ENCODE measurements around the gene GABBR1. TPM values are rescaled to one million over a fixed set of nuclear protein-coding genes. Genes with fewer than 3 reads are reported as not detected.

The GABBR1 gene
- total and polyA plus RNA-seq, 5 donors = 34.8 to 40.0 (median 36.8) TPM

DNA sequence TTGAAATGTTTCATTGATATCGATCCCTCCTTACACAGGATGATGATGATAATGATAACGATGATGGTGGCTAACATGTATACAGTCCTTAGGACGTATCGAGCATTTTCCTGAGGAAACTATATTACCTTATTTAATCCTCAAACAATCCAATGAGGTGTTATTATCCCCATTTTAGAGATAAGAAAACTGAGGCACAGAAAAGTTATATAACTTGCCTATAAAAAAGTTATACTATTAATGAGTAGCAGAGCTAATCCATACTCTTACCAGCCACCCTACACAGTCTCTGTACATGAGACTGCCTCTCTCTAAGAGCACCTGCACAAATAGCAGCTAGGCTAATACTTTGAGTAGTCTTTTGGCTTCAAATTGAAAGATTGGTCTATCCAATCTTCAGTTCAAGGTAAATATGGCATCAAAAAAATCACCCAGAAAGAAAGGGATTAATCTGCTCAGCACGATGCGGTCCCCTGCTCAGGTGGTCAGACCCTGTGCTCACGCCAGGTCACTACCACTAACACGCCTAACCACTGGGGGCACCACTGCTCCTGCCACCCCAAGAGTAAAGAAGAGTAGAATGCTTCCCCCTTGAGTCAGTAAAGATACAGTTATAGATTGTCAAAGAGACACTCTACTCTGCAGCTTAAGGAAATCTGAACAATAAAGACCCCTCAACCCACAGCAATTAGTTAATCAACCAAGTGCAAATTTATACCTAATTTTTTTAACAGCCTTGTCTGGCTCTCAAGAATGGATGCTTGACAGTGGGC, 15.0 kb downstream of the GABBR1 start:
- intact Hi-C loops (cut with DNase I) = no loop called here
- H3K4me3 ChIP-seq (ENCODE audit: low read length) = no peak overlapping the region
- no peaks in the 10 kb centered on the region for H3K27me3 ChIP-seq (ENCODE audit: control insufficient read depth, insufficient read depth)
- no peak overlapping the region for H3K27ac ChIP-seq (ENCODE audit: low read length)
- DNase-seq (no peak), ATAC-seq (no peak)
- H3K4me1 ChIP-seq (ENCODE audit: control insufficient read depth, insufficient read depth, low read length) = no peaks in the 10 kb centered on the region
- WGBS = 95% methylated on average over 8 of the region's 8 CpGs
- H3K9me3 ChIP-seq (ENCODE audit: control insufficient read depth, low read length) = no peaks in the 10 kb centered on the region

DNA sequence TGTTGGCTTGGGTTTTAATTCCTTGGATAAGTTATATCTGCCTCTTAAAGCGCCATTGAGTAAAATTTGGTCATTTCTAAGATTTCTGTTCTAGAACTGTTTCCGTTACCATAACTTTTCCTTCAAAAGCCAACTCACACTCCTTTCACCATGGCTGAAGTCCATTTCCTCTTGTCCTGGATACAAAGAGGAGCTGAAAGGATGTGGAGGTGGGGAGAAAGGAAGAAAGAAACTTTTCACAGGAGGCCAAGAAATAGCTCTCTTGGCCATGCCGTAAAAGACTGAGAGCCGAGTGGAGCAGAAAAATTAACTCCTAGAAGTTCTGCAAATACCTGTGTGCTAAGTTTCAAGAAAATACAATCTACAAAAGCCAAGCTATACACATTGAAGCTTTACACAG, 21.6 kb downstream of the GABBR1 start:
- Histone ChIP-seq H3K4me3 (ENCODE audit: low read length) (no peak overlapping the region), H3K9me3 (ENCODE audit: control insufficient read depth, low read length) (no peaks in the 10 kb centered on the region), H3K27me3 (ENCODE audit: control insufficient read depth, insufficient read depth) (no peaks in the 10 kb centered on the region), H3K4me1 (ENCODE audit: control insufficient read depth, insufficient read depth, low read length) (no peaks in the 10 kb centered on the region), H3K27ac (ENCODE audit: low read length) (no peak overlapping the region)
- intact Hi-C loops (cut with DNase I) = no loop called here
- ATAC-seq (no peak), DNase-seq (no peak)
- 70% methylated on average over 4 of the region's 4 CpGs for WGBS

DNA sequence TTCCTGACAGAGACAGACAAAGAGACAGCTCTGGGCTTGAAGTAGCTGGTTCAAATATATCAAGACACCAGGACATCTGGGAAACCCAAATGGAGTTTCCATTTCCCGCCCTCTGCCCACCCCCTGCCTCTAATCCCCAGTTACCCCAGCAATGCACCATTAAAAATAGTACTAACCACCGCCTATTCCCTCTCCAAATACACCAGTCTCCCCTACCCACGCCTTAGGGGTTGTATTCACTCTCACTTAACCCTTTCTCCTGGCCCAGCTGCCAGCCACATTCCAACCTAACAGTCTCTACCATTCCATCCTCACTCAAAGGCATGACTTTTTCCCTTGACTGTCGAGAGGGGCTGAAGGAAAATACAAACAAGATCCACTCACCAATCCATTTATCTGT, 22.4 kb downstream of the GABBR1 start:
- DNase-seq (no peak), ATAC-seq (no peak)
- Histone ChIP-seq H3K27ac (ENCODE audit: low read length) (no peak overlapping the region), H3K9me3 (ENCODE audit: control insufficient read depth, low read length) (no peaks in the 10 kb centered on the region), H3K4me3 (ENCODE audit: low read length) (no peak overlapping the region), H3K4me1 (ENCODE audit: control insufficient read depth, insufficient read depth, low read length) (no peaks in the 10 kb centered on the region), H3K27me3 (ENCODE audit: control insufficient read depth, insufficient read depth) (no peaks in the 10 kb centered on the region)
- 96% methylated on average over 4 of the region's 4 CpGs for WGBS
- intact Hi-C loops (cut with DNase I) = no loop called here

DNA sequence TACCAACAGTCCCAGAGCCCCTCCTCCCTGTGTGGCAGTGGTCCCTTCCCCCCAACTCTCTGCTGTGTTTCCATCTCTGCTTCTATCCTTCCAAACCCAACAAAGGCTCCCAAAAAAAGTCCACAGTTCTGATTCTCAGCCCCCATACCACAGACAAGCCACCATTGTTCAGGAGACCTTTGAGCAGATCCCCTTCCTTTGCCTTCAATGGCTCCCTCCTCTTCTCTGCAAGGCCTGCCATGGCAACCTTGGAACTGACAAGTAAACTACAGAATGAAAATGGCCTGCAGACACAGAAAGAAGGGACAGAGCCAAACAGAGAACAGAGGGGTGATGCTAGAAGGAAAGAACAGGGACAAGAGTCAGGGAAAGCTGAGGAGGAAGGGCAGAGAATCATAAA, 24.9 kb downstream of the GABBR1 start:
- intact Hi-C loops (cut with DNase I) = no loop called here
- H3K4me1 ChIP-seq (ENCODE audit: control insufficient read depth, insufficient read depth, low read length) = no peaks in the 10 kb centered on the region

DNA sequence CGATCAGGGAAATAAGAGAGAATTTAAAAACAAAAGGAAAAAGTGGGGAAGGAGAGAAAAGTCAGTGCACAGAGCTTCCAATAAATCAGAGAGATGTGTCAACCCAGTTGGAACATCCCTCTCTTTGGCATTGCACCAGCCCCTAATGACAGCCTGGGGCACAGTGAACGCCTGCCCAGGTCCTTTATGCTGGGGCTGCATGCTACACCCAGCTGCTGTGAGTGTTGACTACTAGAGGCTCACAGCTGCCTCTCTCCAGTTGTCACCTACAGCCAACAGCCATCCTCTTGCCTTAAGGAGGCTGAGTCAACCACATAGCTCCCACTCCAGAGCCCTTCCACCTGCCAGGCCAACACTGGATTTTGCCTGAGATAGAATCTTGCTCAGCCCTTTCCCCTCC, 29.1 kb downstream of the GABBR1 start:
- Histone ChIP-seq H3K4me3 (ENCODE audit: low read length) (no peak overlapping the region), H3K9me3 (ENCODE audit: control insufficient read depth, low read length) (no peaks in the 10 kb centered on the region), H3K27me3 (ENCODE audit: control insufficient read depth, insufficient read depth) (no peaks in the 10 kb centered on the region), H3K4me1 (ENCODE audit: control insufficient read depth, insufficient read depth, low read length) (no peaks in the 10 kb centered on the region), H3K27ac (ENCODE audit: low read length) (no peak overlapping the region)
- intact Hi-C loops (cut with DNase I) = no loop called here
- WGBS = 91% methylated on average over 2 of the region's 2 CpGs
- DNase-seq (no peak), ATAC-seq (no peak)

More for the DNA sequence above, 24.9 kb downstream of the GABBR1 start:
- DNase-seq (no peak), ATAC-seq (no peak)
- Histone ChIP-seq H3K9me3 (ENCODE audit: control insufficient read depth, low read length) (no peaks in the 10 kb centered on the region), H3K4me3 (ENCODE audit: low read length) (no peak overlapping the region), H3K27ac (ENCODE audit: low read length) (no peak overlapping the region), H3K27me3 (ENCODE audit: control insufficient read depth, insufficient read depth) (no peaks in the 10 kb centered on the region)

DNA sequence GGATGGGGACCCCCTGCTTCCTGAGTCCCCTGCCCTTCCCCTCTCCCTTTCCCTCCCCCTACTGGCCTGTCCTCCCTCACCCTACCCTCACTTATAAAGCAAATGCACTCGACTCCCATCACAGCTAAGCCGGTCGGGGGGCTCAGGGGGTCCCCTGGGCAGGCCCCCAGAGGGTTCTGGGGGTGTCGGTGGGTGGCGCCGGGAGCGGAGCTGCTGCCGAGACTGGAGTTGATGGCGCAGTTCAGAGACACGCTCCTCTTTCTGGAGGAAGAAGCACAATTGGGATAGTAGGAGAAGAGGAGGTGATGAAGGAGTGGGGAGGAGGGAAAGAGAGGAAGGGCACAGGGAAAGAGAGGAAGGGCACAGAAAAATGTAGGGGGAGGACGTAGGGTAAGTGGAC, 29.5 kb downstream of the GABBR1 start:
- WGBS = 88% methylated on average over 11 of the region's 11 CpGs
- no peak for DNase-seq
- intact Hi-C loops (cut with DNase I) = no loop called here
- Histone ChIP-seq H3K9me3 (ENCODE audit: control insufficient read depth, low read length) (no peaks in the 10 kb centered on the region), H3K4me3 (ENCODE audit: low read length) (no peak overlapping the region), H3K27ac (ENCODE audit: low read length) (no peak overlapping the region), H3K4me1 (ENCODE audit: control insufficient read depth, insufficient read depth, low read length) (peaks cover 2% of the 10 kb centered on the region), H3K27me3 (ENCODE audit: control insufficient read depth, insufficient read depth) (no peaks in the 10 kb centered on the region)
- no peak for ATAC-seq

DNA sequence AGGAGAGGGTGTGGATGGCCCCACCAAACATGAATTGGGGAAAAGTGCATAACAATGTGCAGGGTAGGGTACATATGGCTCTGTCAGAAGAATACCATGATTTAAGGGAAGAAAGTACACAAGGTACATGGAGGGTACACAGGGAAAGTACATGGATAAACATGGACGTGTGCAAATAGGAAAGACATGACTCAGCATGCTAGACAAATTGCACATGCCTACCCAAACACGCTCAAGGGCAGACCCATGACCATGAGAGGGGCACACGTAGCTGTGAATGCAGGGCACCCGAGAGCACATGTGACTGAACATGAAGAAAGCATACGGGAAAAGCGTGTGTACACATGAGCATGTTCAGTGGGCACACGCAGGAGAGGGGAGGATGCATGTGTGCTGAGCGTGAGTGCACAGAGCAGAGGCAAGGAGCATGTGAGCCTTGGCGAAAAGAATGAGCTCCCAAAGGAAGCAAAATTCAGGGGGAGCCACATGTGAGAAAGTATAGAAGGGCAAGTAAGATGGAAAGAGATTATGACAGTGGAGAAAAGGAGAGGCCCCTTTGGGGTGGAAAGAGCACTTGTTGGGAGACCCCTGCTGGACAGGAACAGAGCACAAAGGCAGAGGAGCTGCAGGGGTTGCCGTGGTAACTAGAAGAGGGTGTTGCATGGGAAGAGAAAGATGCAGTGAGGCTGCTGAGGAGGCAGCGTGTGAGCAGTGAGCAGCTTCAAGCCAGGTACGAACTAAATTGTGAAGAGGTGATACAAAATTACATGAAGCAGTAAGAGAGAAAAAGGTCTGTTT, 30.2 kb downstream of the GABBR1 start:
- WGBS = 80% methylated on average over 12 of the region's 12 CpGs
- Histone ChIP-seq H3K4me3 (ENCODE audit: low read length) (no peak overlapping the region), H3K27me3 (ENCODE audit: control insufficient read depth, insufficient read depth) (no peaks in the 10 kb centered on the region), H3K9me3 (ENCODE audit: control insufficient read depth, low read length) (no peaks in the 10 kb centered on the region), H3K4me1 (ENCODE audit: control insufficient read depth, insufficient read depth, low read length) (peaks cover 5% of the 10 kb centered on the region), H3K27ac (ENCODE audit: low read length) (no peak overlapping the region)
- intact Hi-C loops (cut with DNase I) = no loop called here
- ATAC-seq (no peak), DNase-seq (no peak)

DNA sequence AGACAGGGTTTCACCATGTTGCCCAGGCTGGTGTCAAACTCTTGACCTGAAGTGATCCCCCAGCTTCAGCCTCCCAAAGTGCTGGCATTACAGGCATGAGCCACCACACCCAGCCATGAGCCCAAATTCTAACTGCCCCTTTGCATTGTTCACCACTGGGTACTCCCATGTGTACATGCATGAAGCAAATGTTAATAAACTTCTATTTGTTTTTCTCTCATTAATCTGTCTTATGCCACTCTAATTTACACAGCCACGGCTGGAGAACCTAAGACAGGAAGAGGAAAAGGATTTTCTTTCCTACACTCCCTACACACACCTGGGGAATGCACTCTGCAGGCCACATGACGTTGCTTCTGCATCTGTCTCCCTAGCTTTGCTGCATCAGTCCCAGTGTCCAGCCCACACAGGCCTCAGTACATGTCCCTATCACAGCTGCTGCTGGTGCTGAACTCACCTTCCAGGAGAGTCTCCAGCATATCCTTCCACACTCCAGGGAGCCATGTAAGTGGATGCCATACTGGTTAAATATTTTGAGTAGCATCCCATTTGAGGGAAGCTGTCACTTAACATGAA, 34.7 kb downstream of the GABBR1 start:
- intact Hi-C loops (cut with DNase I) = no loop called here
- ATAC-seq = no peak
- 46% methylated on average over 2 of the region's 2 CpGs for WGBS

DNA sequence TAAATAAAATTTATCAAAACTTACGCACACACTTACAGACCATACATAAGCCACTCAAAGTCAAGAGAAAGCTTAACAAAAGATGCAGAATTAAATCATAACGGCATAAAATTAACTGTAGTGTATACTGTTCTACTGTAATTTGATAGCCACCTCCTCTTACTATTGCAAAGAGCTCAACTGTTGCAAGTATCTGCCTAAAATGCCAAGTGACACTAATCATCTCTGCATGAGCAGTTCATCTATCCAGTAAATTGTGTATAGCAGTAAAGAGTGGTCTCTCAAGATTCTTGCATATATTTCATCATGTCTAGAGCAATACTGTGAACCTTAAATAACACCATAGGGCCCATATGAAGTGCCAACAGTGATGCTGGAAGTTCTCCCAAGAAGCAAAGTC, 35.8 kb downstream of the GABBR1 start:
- H3K4me1 ChIP-seq (ENCODE audit: control insufficient read depth, insufficient read depth, low read length) = peaks cover 5% of the 10 kb centered on the region
- H3K27me3 ChIP-seq (ENCODE audit: control insufficient read depth, insufficient read depth) = peaks cover 2% of the 10 kb centered on the region
- no peaks in the 10 kb centered on the region for H3K9me3 ChIP-seq (ENCODE audit: control insufficient read depth, low read length)
- no peak for DNase-seq
- 89% methylated on average over 2 of the region's 2 CpGs for WGBS
- ATAC-seq = no peak
- no peak overlapping the region for H3K4me3 ChIP-seq (ENCODE audit: low read length)
- no peak overlapping the region for H3K27ac ChIP-seq (ENCODE audit: low read length)
- intact Hi-C loops (cut with DNase I) = no loop called here

More for the DNA sequence above, 34.7 kb downstream of the GABBR1 start:
- Histone ChIP-seq H3K4me1 (ENCODE audit: control insufficient read depth, insufficient read depth, low read length) (peaks cover 5% of the 10 kb centered on the region), H3K4me3 (ENCODE audit: low read length) (no peak overlapping the region), H3K27me3 (ENCODE audit: control insufficient read depth, insufficient read depth) (no peaks in the 10 kb centered on the region), H3K27ac (ENCODE audit: low read length) (no peak overlapping the region), H3K9me3 (ENCODE audit: control insufficient read depth, low read length) (no peaks in the 10 kb centered on the region)
- no peak for DNase-seq

DNA sequence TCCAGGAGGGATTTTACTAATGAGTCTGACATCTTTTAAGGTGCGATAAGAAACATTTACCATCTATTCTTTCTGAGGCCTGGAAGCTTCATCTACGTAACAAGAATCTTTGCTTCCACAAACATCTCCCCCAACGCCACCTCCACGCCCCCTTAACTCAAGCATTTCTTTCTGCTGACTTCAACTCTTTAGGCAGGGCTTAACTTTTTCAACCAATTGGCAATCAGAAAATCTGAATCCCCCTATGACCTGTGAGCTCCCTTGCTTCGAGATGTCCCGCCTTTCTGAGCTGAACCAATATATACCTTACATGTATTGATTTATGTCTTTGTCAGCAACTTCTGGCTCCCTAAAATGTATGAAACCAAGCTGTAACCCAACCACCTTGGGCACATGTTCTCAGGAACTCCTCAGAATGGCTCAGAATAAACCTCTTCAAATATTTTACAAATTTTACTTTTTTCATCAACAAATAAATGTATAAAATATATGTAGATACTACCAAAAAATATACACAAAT, 36.5 kb downstream of the GABBR1 start:
- H3K27me3 ChIP-seq (ENCODE audit: control insufficient read depth, insufficient read depth) = peaks cover 2% of the 10 kb centered on the region
- ATAC-seq (no peak), DNase-seq (no peak)
- intact Hi-C loops (cut with DNase I) = no loop called here
- no peak overlapping the region for H3K27ac ChIP-seq (ENCODE audit: low read length)
- H3K4me3 ChIP-seq (ENCODE audit: low read length) = no peak overlapping the region
- peaks cover 5% of the 10 kb centered on the region for H3K4me1 ChIP-seq (ENCODE audit: control insufficient read depth, insufficient read depth, low read length)
- no peaks in the 10 kb centered on the region for H3K9me3 ChIP-seq (ENCODE audit: control insufficient read depth, low read length)
- 75% methylated on average over 6 of the region's 6 CpGs for WGBS

DNA sequence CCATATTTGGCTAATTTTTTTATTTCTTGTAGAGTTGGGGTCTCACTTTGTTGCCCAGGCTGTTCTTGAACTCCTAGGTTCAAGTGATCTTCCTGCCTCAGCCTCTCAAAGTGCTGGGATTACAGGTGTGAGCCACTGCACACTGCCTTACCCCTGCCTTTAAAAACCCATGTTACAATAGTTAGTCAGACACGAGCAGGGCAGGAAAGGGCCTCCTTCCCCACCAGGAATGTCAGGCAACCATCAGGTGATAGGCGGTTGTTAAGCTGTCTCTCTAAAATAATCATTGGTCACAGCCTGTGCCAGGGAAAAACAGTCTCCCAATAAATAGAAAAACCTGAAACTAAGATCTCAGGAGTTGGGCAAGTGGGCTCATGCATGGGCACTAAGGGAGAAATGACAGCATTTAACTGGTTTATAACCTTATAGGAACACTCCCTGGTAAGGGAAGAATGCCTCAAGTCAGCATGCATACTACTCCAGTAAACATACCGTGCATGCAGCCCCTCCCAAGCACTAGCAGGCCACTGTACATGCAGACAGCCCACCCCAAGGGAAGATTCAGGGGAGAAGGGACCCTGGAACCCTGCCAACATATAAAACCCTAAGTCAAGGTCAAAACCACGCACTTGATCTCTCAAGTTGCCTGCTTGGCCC, 39.7 kb downstream of the GABBR1 start:
- intact Hi-C loops (cut with DNase I) = no loop called here

More for the DNA sequence above, 39.7 kb downstream of the GABBR1 start:
- Histone ChIP-seq H3K4me3 (ENCODE audit: low read length) (no peak overlapping the region), H3K27me3 (ENCODE audit: control insufficient read depth, insufficient read depth) (peaks cover 4% of the 10 kb centered on the region), H3K27ac (ENCODE audit: low read length) (no peak overlapping the region), H3K9me3 (ENCODE audit: control insufficient read depth, low read length) (no peaks in the 10 kb centered on the region), H3K4me1 (ENCODE audit: control insufficient read depth, insufficient read depth, low read length) (peaks cover under 1% of the 10 kb centered on the region)
- WGBS = 23% methylated on average over 4 of the region's 4 CpGs
- ATAC-seq = no peak
- no peak for DNase-seq

Data from right cardiac atrium (tissue), 5 donors.